Retinal pigment epithelial cell (primary cell): ENCODE results near the gene KREMEN2.

Experiments
- DNase-seq: peaks from one replicate; pipeline ENCODE4 v3.0.0-alpha.2; 2010; ENCODE audit warnings: low read depth
- H3K4me3 ChIP-seq: 2 replicates; pipeline ENCODE4 v1.5.1; 2011; ENCODE audit warnings: mild to moderate bottlenecking, low read length, control low read depth, moderate library complexity
- CTCF ChIP-seq: conservative IDR thresholded peaks from 2 replicates; pipeline ENCODE4 v1.5.1; 2011; ENCODE audit warnings: low read depth, low read length, control low read depth, inconsistent platforms

KREMEN2 gene

GRCh38 chr16:3007059-3007956, 43.2 kb downstream of the KREMEN2 start:
- H3K4me3 ChIP-seq, result no peak overlapping the region
- DNase-seq, result no peak
- TF ChIP-seq CTCF, result no peak

GRCh38 chr16:3007957-3008689, 44.0 kb downstream of the KREMEN2 start:
- no peak overlapping the region for H3K4me3 ChIP-seq
- no peak for DNase-seq
- TF ChIP-seq CTCF, result no peak

- H3K4me3 ChIP-seq, result no peak overlapping the region
- no peak for TF ChIP-seq CTCF
- DNase-seq, result no peak
Observed at GRCh38 chr16:3008690-3009037, 44.6 kb downstream of the KREMEN2 start.

- no peak overlapping the region for H3K4me3 ChIP-seq
- no peak for TF ChIP-seq CTCF
- DNase-seq, result no peak
Observed at GRCh38 chr16:3009568-3010390, 45.7 kb downstream of the KREMEN2 start.

- TF ChIP-seq CTCF, result no peak
- H3K4me3 ChIP-seq, result no peak overlapping the region
- DNase-seq, result no peak
Observed at GRCh38 chr16:3010510-3010909, 46.4 kb downstream of the KREMEN2 start.

GRCh38 chr16:3012246-3012645, 48.2 kb downstream of the KREMEN2 start:
- DNase-seq, result no peak
- peak overlapping the region; percentile 3 for H3K4me3 ChIP-seq
- no peak for TF ChIP-seq CTCF
